Measurements from ENCODE around the gene CD226. TPM values are rescaled to one million over a fixed set of nuclear protein-coding genes. Genes with fewer than 3 reads are reported as not detected.

The CD226 gene
- polyA plus RNA-seq, 1 of the 3 experiments (the other 2 are of a cell fraction), result 0.56 TPM

DNA sequence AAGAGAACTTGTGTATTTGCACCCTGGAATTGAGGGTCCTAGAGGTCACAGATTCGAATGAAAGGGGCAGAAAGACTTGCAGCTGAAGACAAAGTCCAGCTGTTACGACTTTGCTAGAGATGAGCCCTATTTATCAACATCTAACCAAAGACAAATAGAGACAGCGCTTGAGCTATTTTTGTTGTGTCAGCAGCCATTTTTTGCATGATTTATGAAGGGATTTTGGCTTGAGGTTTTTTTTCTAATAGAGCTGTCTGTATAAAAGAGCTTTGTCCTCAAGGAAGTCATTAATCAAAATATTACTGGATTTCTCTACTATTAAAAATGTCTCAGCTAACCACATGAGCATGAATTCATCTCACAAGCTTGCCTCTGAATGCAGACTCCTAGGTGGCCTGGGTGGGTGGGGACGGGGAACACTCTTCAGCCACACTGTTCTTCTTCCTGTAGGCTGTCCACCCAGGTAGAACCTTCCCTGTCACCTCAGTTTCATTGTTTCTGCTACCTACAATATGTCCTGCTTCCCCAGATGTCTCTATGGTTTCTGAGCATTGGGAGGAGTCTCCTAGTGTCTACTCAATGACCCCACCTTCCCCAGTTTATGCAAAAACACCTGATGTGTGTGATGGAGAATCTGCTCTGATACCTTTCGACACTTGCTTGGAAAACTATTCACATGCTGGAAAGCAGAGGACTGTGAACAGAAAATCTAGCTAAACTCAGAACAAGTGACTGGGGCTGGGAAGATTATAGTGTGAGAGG lies 7.2 kb upstream of the CD226 start:
- 69% methylated on average over 5 of the region's 5 CpGs for WGBS (ENCODE audit: low lambda C conversion rate)
- peak; percentile 82 for TF ChIP-seq PBX3 (IDR thresholded peaks at IDR 0.05)
- peak in 1 of 2 experiments; percentile 45; a peak in 1 of 4 replicates for TF ChIP-seq EP300 (IDR thresholded peaks at IDR 0.05; ENCODE audit: borderline replicate concordance in 1 of 2, low read depth in 1 of 2, low read length in 1 of 2)
- TF ChIP-seq USF2 (IDR thresholded peaks at IDR 0.05; ENCODE audit: borderline replicate concordance, low read depth, low read length), result no peak
- TF ChIP-seq SMC3 (IDR thresholded peaks at IDR 0.05; ENCODE audit: low read depth, low read length), result no peak
- TF ChIP-seq RAD21 (IDR thresholded peaks at IDR 0.05; ENCODE audit: low read length), result no peak
- no peak for TF ChIP-seq TAF1 (IDR thresholded peaks at IDR 0.05; ENCODE audit: borderline replicate concordance, low read depth, low read length)
- no peak for TF ChIP-seq EZH2phosphoT487 (IDR thresholded peaks at IDR 0.05; ENCODE audit: borderline replicate concordance, low read depth)
- no peak for TF ChIP-seq GATA2 (CRISPR knock-in tag; IDR thresholded peaks at IDR 0.05)
- TF ChIP-seq, protein P1, sequence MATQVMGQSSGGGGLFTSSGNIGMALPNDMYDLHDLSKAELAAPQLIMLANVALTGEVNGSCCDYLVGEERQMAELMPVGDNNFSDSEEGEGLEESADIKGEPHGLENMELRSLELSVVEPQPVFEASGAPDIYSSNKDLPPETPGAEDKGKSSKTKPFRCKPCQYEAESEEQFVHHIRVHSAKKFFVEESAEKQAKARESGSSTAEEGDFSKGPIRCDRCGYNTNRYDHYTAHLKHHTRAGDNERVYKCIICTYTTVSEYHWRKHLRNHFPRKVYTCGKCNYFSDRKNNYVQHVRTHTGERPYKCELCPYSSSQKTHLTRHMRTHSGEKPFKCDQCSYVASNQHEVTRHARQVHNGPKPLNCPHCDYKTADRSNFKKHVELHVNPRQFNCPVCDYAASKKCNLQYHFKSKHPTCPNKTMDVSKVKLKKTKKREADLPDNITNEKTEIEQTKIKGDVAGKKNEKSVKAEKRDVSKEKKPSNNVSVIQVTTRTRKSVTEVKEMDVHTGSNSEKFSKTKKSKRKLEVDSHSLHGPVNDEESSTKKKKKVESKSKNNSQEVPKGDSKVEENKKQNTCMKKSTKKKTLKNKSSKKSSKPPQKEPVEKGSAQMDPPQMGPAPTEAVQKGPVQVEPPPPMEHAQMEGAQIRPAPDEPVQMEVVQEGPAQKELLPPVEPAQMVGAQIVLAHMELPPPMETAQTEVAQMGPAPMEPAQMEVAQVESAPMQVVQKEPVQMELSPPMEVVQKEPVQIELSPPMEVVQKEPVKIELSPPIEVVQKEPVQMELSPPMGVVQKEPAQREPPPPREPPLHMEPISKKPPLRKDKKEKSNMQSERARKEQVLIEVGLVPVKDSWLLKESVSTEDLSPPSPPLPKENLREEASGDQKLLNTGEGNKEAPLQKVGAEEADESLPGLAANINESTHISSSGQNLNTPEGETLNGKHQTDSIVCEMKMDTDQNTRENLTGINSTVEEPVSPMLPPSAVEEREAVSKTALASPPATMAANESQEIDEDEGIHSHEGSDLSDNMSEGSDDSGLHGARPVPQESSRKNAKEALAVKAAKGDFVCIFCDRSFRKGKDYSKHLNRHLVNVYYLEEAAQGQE (IDR thresholded peaks at IDR 0.05; ENCODE audit: low read depth, low read length), result no peak
- TF ChIP-seq MXI1 (IDR thresholded peaks at IDR 0.05; ENCODE audit: low read depth, low read length), result no peak
- TF ChIP-seq YY1 (IDR thresholded peaks at IDR 0.05; ENCODE audit: low read depth), result no peak
- TF ChIP-seq TCF12 (IDR thresholded peaks at IDR 0.05), result peak; percentile 30; the same call in 1 of the 2 replicates
- no peak for TF ChIP-seq FOSL2 (IDR thresholded peaks at IDR 0.05; ENCODE audit: borderline replicate concordance, low read depth)
- TF ChIP-seq, protein P2, sequence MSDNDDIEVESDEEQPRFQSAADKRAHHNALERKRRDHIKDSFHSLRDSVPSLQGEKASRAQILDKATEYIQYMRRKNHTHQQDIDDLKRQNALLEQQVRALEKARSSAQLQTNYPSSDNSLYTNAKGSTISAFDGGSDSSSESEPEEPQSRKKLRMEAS (IDR thresholded peaks at IDR 0.05; ENCODE audit: low read depth), result no peak
- TF ChIP-seq NFIC (IDR thresholded peaks at IDR 0.05; ENCODE audit: borderline replicate concordance), result no peak
- TF ChIP-seq NRF1 (IDR thresholded peaks at IDR 0.05; ENCODE audit: low read depth, low read length), result no peak
- POLR2A ChIA-PET, result no interaction called here
- CTCF ChIA-PET, result interaction anchor here (1.0 kb wide), 1 partner anchor 16 kb away, joined by 3 read pairs; no protein-coding TSS in a partner anchor
- Histone ChIP-seq H3K9me2 (no peaks in the 10 kb centered on the region), H3K4me2 (no peak overlapping the region), H2AFZ (ENCODE audit: low read depth) (no peak overlapping the region), H3K9me3 (no peaks in the 10 kb centered on the region), H3K27me3 (ENCODE audit: insufficient read depth) (no peaks in the 10 kb centered on the region), H3K4me1 (ENCODE audit: control insufficient read depth in 1 of 2, insufficient read depth in 2 of 2, low read depth in 1 of 2, low read length in 1 of 2) (0 out of 4 replicates have a peak, but pooled peaks cover 0 to 4% of the 10 kb centered on the region in 2 experiments), H3K27ac (ENCODE audit: low read depth in 2 of 2, low read length in 1 of 2) (no peak overlapping the region), H3K4me3 (ENCODE audit: low read depth in 2 of 2, low read length in 1 of 2) (no peak overlapping the region), H3K79me2 (ENCODE audit: insufficient read depth) (no peaks in the 10 kb centered on the region), H3K9ac (no peak overlapping the region), H3F3A (replicated peaks; ENCODE audit: insufficient read depth) (no peaks in the 10 kb centered on the region), H3K36me3 (replicated peaks in 1 of 2; ENCODE audit: control insufficient read depth in 1 of 2, insufficient read depth in 2 of 2, low read length in 1 of 2) (no peaks in the 10 kb centered on the region), H4K20me1 (ENCODE audit: insufficient read depth) (no peaks in the 10 kb centered on the region)
- no peak for DNase-seq
